HG03108 (cell line): ENCODE results near the gene ERLEC1.
"Not testable (repeated sequence)": the region's sequence is repeated elsewhere in the genome, so short reads cannot be mapped to it uniquely, and the experiment has no call there.

Experiments used
- ATAC-seq: cut with Tn5 transposase; IDR thresholded peaks from one replicate; pipeline ENCODE4 v1.9.1; 2021; ENCODE audit warnings: moderate library complexity; ENCODE audit not compliant: unreplicated experiment

ERLEC1 gene

DNA sequence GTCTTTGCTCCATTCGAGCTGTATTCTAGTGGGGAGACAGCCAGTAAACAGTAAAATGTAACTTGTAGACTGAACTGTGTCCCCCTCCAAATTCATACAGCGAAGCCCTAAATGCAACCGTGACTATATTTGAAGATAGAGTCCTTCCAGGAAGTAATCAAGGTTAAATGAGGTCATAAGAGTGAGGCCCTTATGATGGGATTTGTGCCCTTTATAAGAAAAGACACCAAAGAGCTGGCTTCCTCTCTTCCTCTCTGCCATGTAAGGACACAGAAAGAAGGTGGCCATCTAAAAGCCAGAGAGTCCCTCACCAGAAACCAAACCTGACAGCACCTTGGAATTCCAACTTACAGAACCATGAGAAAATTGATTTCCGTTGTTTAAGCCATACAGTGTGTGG, 41.5 kb downstream of the ERLEC1 start:
- no peak for ATAC-seq

GRCh38 chr2:53829273-53829979, 42.6 kb downstream of the ERLEC1 start:
- ATAC-seq = no peak

GRCh38 chr2:53829980-53830290, 43.1 kb downstream of the ERLEC1 start:
- not testable (repeated sequence) for ATAC-seq

GRCh38 chr2:53840580-53840979, 53.7 kb downstream of the ERLEC1 start:
- ATAC-seq = no peak

GRCh38 chr2:53841651-53842050, 54.8 kb downstream of the ERLEC1 start:
- ATAC-seq = not testable (repeated sequence)

GRCh38 chr2:53842891-53843290, 56.0 kb downstream of the ERLEC1 start:
- ATAC-seq = no peak

DNA sequence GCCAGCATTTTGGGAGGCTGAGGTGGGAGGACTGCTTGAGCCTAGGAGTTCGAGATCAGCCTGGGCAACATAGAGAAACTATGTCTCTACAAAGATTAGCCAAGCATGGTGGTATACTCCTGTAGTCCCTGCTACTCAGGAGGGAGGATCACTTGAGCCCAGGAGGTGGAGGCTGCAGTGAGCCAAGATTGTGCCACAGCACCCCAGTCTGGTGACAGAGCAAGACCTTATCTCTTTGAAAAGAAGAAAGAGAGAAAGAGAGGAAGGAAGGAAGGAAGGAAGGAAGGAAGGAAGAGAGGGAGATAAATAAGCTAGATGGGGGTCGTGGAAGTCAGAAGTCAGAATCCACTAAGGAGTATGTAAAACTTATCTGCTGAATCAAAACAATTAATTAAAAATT, 56.8 kb downstream of the ERLEC1 start:
- ATAC-seq = no peak

DNA sequence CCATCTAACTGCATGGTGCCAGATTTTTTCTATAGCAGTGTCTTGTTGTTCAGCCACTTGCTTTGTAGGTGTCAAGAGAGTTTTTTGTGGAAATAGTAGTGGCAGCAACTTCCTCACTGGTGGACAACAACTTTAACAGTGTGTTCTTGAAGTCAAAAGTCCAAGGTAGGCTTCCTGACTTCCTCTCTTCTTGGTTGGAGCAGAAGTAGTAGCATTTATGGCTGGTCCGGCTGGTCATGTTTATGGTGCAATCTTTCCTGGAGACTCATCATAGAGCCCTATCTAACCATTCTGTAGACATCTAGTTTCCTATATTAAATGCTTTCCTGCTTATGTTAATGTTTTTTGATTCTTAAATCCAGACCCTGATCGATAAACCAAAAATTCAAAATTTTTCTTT, 61.2 kb downstream of the ERLEC1 start:
- no peak for ATAC-seq

DNA sequence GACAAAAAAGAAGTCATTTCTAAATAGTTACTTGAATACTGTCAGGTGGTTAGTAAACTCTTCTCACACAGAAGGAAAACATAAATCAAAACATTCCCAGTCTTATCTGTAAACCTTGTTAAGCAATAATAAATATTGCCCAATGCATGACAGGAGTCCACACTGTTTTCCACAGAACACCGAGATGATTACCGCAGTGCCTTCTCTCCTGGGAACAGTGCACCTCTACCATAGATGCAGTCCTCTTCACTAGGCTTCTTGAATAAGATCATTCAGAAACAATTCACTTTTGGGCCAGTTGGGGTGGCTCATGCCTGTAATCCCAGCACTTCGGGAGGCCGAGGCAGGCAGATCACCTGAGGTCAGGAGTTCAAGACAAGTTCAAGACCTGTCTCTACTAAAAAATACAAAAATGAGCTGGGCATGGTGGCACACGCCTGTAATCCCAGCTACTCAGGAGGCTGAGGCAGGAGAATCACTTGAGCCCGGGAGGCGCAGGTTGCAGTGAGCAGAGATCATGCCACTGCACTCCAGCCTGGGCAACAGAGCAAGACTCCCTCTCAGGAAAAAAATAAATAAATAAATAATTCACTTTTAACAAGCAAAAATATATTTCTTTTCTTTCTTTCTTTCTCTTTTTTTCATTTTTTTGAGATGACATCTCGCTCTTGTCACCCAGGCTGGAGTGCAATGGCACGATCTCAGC, 64.4 kb downstream of the ERLEC1 start:
- ATAC-seq = not testable (repeated sequence)

DNA sequence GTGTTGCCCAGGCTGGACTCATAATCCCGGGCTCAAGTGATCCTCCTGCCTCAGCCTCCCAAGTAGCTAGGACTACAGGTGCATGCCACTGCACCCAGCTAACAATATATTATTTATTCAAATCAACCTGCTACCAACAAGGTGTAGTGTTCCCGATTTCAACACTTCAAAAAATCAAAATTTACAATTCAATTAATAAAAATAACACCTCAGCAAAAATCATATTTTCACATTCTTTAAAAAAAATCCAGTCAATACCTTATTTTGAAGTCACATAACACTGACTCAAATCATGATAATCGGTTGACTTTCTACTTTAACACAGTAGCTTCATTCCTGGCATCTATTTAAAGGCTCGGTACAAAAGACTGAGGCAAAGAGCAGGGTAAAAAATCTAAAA, 65.7 kb downstream of the ERLEC1 start:
- no peak for ATAC-seq

- no peak for ATAC-seq
Measured at GRCh38 chr2:53854678-53855077, 67.8 kb downstream of the ERLEC1 start.

- no peak for ATAC-seq
Measured at GRCh38 chr2:53856272-53856671, 69.4 kb downstream of the ERLEC1 start.

GRCh38 chr2:53859206-53860181, 72.7 kb downstream of the ERLEC1 start, which contains the start of gene GPR75:
Gene GPR75 (minus strand): TSS chr2:53859967. CDS start chr2:53854756, 5,211 bp downstream.
- ATAC-seq = no peak

- no peak for ATAC-seq
Measured at GRCh38 chr2:53861824-53862223, 75.0 kb downstream of the ERLEC1 start.

- ATAC-seq = no peak
Measured at GRCh38 chr2:53863538-53864227, 76.8 kb downstream of the ERLEC1 start.

DNA sequence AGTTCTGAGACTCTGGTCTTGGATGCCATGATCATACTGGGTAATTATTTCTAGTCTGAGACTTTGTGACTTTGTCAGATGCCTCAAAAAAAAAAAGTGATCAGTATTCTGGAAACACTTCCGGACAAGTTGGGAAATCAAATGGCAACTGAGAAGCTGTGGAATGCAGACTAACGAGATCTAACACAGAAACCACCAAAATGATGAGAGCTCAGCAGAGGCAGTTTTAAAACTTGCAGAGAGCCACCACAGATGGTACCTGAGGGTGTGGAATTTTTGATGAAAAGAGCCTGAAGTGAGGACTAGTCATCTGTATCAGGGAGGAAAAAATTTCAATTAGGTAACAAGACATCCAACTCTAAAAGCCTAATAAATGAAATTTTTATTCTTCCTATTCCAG, 78.4 kb downstream of the ERLEC1 start:
- ATAC-seq = no peak

GRCh38 chr2:53865962-53866361, 79.1 kb downstream of the ERLEC1 start:
- ATAC-seq = no peak

GRCh38 chr2:53867169-53867568, 80.3 kb downstream of the ERLEC1 start:
- ATAC-seq = no peak

GRCh38 chr2:53867773-53868172, 80.9 kb downstream of the ERLEC1 start:
- ATAC-seq = no peak
